Measurements from ENCODE around the gene USF3. TPM values are rescaled to one million over a fixed set of nuclear protein-coding genes. Genes with fewer than 3 reads are reported as not detected.

USF3 gene
- total RNA-seq, 1 donor from 2014 or later = 20.8 TPM

DNA sequence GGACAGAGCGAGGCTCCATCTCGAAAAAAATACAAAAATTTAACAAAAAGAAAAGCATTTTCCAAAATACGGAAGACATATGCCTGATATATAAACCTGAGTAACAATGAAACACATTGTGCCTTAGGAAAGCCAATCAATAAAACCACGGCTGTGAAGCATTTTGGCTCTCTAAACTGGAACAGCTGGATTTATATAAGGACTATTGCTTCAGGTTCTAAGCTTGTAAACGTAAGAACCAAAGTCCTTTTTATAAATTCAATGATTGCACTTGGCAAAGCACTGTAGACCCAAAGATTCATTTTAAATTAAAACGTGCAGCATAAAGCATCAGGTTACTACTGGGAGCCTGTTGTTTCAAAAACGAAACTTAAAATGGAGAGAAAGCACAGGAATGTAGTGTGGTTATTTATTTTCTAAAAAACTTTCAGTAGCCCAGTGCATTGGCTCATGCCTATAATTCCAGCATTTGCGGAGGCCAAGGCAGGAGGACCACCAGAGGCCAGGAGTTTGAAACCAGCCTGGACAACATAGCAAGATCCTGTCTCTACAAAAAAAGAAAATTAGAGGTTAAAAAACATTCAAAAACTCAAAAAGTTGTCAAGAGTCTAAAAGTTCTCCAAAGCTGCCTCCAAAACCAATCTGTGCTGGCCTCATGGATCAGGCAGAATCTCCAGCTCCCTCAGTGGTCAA is 61.5 kb downstream of the USF3 start:
- no peak overlapping the region for H3K27ac Mint-ChIP-seq
- H3K4me1 Mint-ChIP-seq (ENCODE audit: unreplicated experiment) = peaks cover 12% of the 10 kb centered on the region

DNA sequence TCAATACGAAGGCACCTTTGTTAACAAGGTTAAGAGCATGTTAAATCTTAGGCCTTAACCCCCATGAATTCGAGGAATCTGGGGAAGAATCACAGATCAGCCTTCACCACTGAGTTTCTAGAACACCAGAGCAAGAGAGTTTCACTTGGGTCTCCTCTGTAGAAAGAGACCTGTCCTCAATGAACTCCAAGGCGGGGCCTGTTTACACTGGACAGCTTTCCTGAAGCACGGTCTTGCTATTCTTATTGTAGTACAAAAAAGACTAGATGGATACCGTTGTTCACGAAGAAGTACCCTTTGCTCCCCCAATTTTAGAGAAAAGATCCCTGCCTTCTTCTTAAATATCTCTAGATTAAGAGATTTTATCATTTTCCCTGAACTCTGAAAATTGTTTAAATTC is 64.9 kb downstream of the USF3 start:
- Mint-ChIP-seq H3K4me3 (no peak overlapping the region), H3K27me3 (peaks cover 2% of the 10 kb centered on the region), H3K27ac (no peak overlapping the region), H3K4me1 (ENCODE audit: unreplicated experiment) (peaks cover 24% of the 10 kb centered on the region), H3K9me3 (no peaks in the 10 kb centered on the region), H3K36me3 (no peaks in the 10 kb centered on the region)
- no peak for DNase-seq (ENCODE audit: extremely low spot score, unreplicated experiment)
- TF ChIP-seq, protein P1, sequence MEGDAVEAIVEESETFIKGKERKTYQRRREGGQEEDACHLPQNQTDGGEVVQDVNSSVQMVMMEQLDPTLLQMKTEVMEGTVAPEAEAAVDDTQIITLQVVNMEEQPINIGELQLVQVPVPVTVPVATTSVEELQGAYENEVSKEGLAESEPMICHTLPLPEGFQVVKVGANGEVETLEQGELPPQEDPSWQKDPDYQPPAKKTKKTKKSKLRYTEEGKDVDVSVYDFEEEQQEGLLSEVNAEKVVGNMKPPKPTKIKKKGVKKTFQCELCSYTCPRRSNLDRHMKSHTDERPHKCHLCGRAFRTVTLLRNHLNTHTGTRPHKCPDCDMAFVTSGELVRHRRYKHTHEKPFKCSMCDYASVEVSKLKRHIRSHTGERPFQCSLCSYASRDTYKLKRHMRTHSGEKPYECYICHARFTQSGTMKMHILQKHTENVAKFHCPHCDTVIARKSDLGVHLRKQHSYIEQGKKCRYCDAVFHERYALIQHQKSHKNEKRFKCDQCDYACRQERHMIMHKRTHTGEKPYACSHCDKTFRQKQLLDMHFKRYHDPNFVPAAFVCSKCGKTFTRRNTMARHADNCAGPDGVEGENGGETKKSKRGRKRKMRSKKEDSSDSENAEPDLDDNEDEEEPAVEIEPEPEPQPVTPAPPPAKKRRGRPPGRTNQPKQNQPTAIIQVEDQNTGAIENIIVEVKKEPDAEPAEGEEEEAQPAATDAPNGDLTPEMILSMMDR (conservative IDR thresholded peaks at IDR 0.05) = no peak

More for the DNA sequence above, 61.5 kb downstream of the USF3 start:
- Mint-ChIP-seq H3K9me3 (no peaks in the 10 kb centered on the region), H3K27me3 (no peaks in the 10 kb centered on the region), H3K36me3 (no peaks in the 10 kb centered on the region), H3K4me3 (no peak overlapping the region)
- no peak for DNase-seq (ENCODE audit: extremely low spot score, unreplicated experiment)
- TF ChIP-seq, protein P1 (conservative IDR thresholded peaks at IDR 0.05) = no peak

DNA sequence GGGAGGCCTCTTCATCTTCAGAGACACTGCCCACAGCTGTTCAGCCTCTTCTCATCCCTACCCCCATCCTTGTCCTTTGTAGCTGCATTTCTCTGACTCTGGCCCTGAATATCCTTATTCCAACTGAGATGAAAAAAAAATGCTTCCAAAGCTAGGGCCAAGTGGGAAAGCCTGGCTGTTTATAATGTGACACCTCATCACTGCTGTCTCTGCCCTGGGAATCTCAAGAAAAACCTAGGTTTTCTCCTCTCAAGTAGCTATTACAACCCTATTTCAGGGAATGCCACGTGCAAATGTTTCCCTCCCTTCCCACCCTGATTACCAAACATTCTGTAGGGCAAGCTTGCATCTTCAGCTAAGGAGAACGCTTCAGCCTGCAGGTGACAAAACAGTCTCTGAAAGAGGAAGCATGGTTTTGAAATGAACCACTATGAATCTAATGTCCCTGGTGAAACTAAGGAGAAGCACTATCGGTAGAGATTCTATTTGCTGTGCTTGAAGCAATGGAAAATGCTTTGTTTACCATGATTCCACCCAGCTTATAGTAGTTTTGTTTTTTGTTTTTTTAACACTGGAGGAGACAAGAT is 65.4 kb downstream of the USF3 start:
- Mint-ChIP-seq H3K27me3 (peaks cover 3% of the 10 kb centered on the region), H3K27ac (no peak overlapping the region), H3K4me1 (ENCODE audit: unreplicated experiment) (peaks cover 24% of the 10 kb centered on the region), H3K9me3 (no peaks in the 10 kb centered on the region), H3K4me3 (no peak overlapping the region), H3K36me3 (no peaks in the 10 kb centered on the region)
- TF ChIP-seq, protein P1 (conservative IDR thresholded peaks at IDR 0.05) = no peak
- DNase-seq (ENCODE audit: extremely low spot score, unreplicated experiment) = no peak

DNA sequence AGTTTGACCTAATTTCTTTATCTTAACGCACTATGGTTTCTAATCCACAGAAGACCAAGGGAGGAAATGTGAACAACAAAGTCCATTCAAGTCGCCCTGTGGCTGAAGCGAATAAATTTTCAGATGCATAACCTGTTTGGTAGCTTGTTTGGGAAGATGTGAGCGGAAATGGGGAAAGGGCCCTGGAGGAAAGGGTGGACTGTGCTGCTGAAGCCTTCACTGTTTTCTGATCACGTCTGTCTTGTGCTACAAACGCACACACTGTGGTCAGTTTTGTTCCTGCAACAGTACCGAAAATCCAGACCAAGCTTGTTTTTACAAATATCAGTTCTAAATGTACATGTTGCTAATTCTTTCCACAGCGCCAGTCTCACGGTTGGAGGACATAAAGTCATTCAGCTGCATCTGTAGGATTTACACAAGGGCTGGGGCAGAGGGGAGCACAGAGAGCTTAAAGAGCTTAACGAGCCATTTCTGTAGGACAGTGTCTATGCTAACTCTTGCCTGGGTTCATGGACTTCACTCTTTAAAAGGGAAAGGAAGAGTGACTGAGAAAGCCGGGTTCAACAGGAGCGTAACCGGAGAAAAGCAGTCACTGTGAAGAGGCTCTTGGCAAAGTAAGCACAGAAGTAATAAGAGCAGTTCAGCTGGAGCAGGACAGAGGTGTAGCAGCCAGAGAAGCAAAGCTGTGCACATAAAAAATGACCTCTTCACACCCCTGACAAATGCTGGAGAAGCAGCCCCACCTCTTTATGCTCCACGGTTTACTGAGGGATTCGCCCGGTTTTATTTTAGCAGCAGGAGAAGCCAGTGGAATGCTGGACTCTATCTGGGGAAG is 66.6 kb downstream of the USF3 start:
- Mint-ChIP-seq H3K4me1 (ENCODE audit: unreplicated experiment) (peaks cover 24% of the 10 kb centered on the region), H3K9me3 (no peaks in the 10 kb centered on the region), H3K27ac (peak overlapping the region; percentile 17), H3K27me3 (peaks cover 11% of the 10 kb centered on the region), H3K36me3 (no peaks in the 10 kb centered on the region), H3K4me3 (no peak overlapping the region)
- no peak for DNase-seq (ENCODE audit: extremely low spot score, unreplicated experiment)
- TF ChIP-seq, protein P1 (conservative IDR thresholded peaks at IDR 0.05) = no peak

DNA sequence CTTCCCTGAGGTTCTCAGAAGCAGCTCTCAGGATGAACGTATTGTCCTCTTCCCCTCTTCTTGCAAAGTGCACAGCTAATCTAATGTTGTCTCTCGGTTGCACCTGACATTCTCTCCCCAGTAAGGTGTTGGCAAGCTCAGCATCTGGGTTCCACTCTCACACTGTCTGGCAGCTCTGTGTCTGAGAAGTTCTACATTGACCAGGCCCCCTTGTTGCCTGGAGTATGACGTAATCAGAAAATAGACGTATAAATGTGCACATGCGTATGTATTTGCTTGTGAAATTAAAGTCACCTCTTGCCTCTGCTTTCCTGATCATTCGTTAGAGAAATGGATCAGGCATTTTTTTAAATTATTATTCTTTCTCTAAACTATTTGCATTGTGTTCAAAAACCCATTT is 67.7 kb downstream of the USF3 start:
- H3K36me3 Mint-ChIP-seq = no peaks in the 10 kb centered on the region

More for the DNA sequence above, 67.7 kb downstream of the USF3 start:
- no peak for DNase-seq (ENCODE audit: extremely low spot score, unreplicated experiment)
- H3K27ac Mint-ChIP-seq = no peak overlapping the region
- H3K9me3 Mint-ChIP-seq = no peaks in the 10 kb centered on the region
- peaks cover 27% of the 10 kb centered on the region for H3K4me1 Mint-ChIP-seq (ENCODE audit: unreplicated experiment)
- H3K27me3 Mint-ChIP-seq = peaks cover 19% of the 10 kb centered on the region
- H3K4me3 Mint-ChIP-seq = no peak overlapping the region
- TF ChIP-seq, protein P1 (conservative IDR thresholded peaks at IDR 0.05) = no peak
